DOHH2 (cell line): Measurements from ENCODE around the gene RCN2.

Experiments
- EZH2phosphoT487 ChIP-seq: fragments of 200-600 bp; sonication (generic); IDR thresholded peaks from 2 replicates; pipeline ENCODE4 v1.6.1; 2017; ENCODE audit warnings: borderline replicate concordance, mild to moderate bottlenecking, antibody characterized with exemption, low read length, moderate library complexity, mixed read lengths
- TF ChIP-seq, protein P1 (sequence below): fragments of 200-600 bp; sonication (generic); IDR thresholded peaks from one replicate; pipeline ENCODE4 v1.5.1; 2014; ENCODE audit warnings: antibody characterized with exemption, mild to moderate bottlenecking, low read depth, low read length; ENCODE audit not compliant: poor library complexity, severe bottlenecking

DNA sequence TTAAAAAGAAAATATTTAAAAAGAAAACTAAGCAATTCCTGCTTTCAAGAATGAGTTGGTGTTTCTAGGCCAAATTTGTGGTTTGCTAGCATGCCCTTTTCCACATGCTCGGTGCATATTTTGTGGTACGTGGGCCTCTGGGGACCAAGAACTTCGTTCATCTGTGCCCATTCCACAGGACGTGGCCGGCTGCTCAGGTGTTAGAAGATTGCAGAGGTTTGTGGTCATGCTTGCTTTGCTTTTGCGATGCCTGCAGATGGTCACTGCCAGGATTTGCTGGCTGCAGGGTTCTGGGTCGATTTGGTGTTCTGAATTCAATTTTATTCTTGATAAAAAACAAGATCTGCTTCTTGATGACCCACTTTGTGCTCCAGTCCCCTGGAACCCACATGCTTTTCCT lies 70.9 kb downstream of the RCN2 start:
- TF ChIP-seq, protein P1, sequence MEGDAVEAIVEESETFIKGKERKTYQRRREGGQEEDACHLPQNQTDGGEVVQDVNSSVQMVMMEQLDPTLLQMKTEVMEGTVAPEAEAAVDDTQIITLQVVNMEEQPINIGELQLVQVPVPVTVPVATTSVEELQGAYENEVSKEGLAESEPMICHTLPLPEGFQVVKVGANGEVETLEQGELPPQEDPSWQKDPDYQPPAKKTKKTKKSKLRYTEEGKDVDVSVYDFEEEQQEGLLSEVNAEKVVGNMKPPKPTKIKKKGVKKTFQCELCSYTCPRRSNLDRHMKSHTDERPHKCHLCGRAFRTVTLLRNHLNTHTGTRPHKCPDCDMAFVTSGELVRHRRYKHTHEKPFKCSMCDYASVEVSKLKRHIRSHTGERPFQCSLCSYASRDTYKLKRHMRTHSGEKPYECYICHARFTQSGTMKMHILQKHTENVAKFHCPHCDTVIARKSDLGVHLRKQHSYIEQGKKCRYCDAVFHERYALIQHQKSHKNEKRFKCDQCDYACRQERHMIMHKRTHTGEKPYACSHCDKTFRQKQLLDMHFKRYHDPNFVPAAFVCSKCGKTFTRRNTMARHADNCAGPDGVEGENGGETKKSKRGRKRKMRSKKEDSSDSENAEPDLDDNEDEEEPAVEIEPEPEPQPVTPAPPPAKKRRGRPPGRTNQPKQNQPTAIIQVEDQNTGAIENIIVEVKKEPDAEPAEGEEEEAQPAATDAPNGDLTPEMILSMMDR: no peak
- no peak for TF ChIP-seq EZH2phosphoT487
